GM21786 (cell line): ENCODE measurements around the gene OSBPL10.

Experiments
- ATAC-seq: cut with Tn5 transposase; IDR thresholded peaks from one replicate; pipeline ENCODE4 v1.9.1; 2021; ENCODE audit not compliant: unreplicated experiment

Gene OSBPL10

DNA sequence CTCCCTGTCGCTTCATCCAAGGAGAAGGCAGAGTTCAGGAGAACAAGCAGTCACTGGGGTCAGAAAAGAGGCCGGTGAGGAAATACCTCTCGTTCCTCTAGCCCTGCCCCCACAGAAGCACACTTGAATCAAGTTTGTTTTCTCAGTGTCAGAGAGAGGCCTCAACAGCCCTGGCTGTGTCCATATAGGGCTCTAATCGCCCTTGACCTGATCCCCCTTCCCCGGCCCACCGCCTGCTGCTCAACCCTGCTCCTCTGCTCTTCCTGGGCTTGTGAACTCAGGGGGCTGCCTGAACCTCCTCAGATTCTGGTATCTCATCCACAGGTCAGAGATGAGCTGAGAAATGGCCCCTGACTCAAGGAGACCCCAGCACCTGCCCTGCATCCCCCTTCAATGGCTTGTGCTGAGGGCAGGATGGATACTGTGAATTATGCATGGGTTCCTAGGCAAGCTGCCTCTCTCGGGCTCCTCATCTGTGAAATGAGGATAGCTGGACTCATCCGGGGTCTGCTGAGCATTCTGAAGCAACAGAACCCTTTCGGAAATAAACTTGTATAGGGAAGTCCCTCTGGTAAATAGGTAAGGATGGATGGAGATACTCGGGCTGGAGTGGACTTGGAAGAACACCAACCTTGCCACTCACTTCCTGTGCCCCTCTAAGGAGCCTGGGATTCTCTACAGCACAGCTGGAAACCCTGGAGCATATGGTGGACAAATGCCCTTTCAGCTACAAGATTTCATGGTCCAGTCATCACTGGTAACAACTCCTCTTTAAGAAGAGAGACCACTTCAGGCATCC, 300.8 kb downstream of the OSBPL10 start:
- ATAC-seq, result no peak

DNA sequence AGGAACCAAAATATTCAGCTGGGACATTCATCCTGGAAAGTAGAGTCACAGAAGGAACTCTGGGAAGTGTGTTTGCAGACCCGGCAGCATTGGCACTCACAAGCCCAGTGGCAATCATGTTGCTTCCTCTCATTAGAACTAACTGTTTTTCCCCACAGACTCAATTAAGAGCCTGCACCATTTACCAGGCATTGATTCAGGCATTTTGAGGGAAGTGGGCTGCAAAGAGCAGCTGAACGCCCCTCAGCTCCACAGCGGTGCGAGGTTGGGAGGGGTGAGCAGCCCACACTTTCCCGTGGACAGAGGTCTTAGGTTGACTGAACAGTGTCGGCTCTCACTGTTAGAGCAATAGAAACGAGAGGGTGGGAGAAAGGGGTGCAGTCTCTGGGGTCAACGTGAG, 304.5 kb downstream of the OSBPL10 start:
- no peak for ATAC-seq

- ATAC-seq, result no peak
Measured at GRCh38 chr3:31673950-31674349, 307.1 kb downstream of the OSBPL10 start.

GRCh38 chr3:31671976-31672375, 309.1 kb downstream of the OSBPL10 start:
- no peak for ATAC-seq

GRCh38 chr3:31671451-31671850, 309.6 kb downstream of the OSBPL10 start:
- no peak for ATAC-seq

DNA sequence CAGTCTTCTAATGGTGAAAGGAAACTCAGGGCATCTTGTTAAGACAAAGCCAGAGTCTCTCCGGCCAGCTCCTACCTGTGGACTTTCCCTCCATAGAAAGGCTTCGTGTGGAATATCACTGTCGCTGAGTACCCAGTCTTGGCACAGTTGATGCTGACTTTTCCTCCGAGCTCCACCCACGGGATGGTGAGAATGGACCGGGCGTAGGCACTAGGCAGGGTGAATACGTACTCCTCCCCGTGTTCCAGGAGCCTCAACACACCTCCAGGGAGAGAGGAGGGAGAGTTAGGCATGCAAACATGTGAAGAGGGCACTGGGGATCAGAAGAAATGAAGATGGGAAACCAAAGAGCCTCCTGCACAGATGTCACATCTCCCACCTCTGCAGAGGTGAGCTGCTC, 310.3 kb downstream of the OSBPL10 start:
- ATAC-seq, result no peak

DNA sequence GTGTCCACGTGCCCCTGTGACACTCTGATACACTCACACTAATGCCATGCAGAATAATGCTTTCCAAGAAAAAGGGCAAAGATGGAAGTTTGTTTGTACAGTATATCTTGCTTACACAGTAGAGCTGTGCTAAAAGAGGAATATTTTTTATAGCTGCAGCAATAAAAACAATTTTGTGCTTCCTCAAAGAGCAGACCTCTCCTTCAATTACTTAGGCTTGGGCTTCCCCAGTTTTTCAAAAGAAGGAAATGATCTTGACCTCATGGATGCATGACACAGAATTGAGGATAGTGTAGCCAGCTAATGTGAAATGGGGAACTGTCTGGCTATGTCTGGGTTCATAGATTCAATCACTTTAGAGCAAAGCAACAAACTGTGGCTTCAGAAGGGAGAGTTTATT, 310.9 kb downstream of the OSBPL10 start:
- ATAC-seq, result no peak

GRCh38 chr3:31668242-31668641, 312.8 kb downstream of the OSBPL10 start:
- no peak for ATAC-seq

GRCh38 chr3:31667582-31667981, 313.5 kb downstream of the OSBPL10 start:
- no peak for ATAC-seq

DNA sequence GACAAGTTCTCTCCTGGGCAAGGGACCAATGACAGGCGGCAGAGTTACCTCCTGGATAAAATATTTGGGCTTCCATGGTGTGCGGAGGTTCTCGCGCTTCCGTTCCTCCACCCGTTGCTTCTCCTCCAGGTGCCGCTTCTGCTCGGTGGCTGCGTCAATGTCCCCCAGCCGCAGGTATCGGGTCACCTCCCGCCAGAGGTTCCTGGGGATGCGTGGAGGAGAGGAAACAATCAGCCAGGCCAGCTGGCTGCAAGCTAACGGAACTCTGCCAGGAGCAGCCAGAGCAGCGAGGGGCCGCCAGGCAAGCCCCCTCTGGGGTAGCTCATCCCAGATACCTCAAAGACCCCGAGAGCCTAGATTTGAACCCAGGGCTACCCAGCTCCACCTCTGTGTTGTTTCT, 317.0 kb downstream of the OSBPL10 start:
- ATAC-seq, result no peak

- ATAC-seq, result no peak
Measured at GRCh38 chr3:31661993-31662670, 318.9 kb downstream of the OSBPL10 start.

DNA sequence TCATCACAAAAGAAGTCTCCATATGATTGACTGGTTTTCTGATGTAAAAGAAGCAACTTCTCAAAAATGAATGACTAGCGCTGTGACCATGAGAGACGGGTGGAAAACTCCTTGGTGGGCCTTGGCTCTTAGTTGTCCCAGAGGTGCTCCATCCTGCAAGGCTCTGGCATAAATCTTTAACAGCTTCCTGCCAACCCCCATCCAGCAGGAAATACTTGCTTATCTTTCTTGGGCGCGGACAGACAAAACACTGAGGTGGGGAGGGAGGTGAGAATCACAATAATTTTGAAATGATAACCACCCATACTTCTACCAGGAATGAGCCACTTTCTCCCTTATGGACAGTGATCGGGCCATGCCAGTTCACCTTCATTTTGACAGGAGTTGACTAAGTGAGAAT, 319.8 kb downstream of the OSBPL10 start:
- no peak for ATAC-seq

GRCh38 chr3:31659246-31659645, 321.8 kb downstream of the OSBPL10 start:
- ATAC-seq, result no peak

DNA sequence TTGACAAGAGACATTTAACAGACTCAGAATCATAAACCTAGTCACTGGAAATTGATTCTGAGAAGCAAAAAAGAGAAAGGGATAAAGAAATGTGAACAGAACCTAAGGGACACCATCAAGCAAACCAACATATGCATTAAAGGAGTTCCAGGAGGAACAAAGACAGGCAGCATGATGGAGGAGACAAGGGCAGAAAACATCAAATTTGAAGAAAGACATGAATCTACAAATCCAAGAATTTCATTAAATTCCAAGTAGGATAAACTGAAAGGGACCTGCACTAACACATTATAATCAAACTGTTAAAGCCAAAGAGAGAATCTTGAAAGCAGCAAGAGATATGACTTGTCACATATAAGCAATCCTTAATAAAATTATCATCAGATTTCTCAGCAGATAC, 326.1 kb downstream of the OSBPL10 start:
- no peak for ATAC-seq

DNA sequence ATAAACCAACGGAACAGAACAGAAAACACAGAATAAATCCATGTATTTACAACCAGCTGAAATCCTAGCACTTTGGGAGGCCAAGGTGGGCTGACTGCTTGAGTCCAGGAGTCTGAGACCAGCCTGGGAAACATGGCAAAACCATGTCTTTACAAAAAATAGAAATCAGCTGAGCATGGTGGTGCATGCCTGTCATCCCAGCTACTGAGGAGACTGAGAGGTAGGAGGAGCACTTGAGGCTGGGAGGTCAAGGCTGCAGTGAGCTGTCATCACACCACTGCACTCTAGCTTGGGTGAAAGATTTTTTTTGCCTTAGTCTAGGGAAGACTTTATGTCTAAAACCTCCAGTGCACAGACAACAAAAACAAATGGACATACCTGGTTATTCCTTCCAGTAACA, 327.6 kb downstream of the OSBPL10 start:
- no peak for ATAC-seq

GRCh38 chr3:31652296-31652695, 328.8 kb downstream of the OSBPL10 start:
- no peak for ATAC-seq

DNA sequence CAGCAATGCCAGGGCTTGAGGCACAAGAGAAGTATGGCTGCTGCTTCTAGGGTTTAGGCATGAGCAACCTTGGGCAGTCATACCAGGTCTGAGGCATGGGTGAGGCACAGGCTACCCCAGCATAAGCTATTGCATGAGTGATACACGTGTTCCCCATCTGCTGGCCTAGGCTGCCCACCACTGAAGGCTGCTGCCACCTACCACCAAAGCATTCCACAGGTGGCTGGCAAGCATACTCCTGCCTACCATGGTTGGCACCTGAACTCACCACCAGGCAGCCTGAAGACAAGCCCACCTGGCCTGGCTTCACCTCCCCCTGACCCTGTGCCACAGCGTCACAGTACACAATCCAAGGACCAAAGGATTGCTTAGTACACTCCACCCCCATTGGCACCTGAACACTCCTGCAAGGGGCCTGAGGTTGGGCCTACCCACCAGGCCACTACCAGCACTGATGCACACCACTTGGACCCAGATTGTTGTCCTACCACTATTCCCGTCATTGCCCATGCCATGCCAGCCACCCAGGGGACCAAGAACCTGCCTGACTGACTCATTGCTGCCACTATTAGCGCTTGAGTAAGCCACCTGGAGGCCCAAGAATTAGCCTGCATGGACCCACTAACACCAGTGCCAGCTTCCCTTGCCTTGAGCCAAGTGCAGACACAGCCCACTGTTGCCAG, 332.6 kb downstream of the OSBPL10 start:
- no peak for ATAC-seq

GRCh38 chr3:31645256-31645655, 335.8 kb downstream of the OSBPL10 start:
- ATAC-seq, result no peak

GRCh38 chr3:31639828-31640227, 341.2 kb downstream of the OSBPL10 start:
- ATAC-seq, result no peak

- no peak for ATAC-seq
Measured at GRCh38 chr3:31636694-31637442, 344.2 kb downstream of the OSBPL10 start.

- ATAC-seq, result no peak
Measured at GRCh38 chr3:31636049-31636448, 345.0 kb downstream of the OSBPL10 start.
